CD14-positive monocyte (primary cell): ENCODE results near the gene INHA. TPM values are rescaled to one million over a fixed set of nuclear protein-coding genes. Genes with fewer than 3 reads are reported as not detected.

Source experiments
- DNase-seq, 3 donors: peaks; one replicate each; pipeline ENCODE4 v3.0.0-alpha.2; 2011 to 2022
- H2AFZ ChIP-seq: 2 replicates; pipeline ENCODE4 v1.6.0; 2012; ENCODE audit warnings: mild to moderate bottlenecking, low read depth, low read length, inconsistent platforms; ENCODE audit not compliant: insufficient read depth, poor library complexity, severe bottlenecking
- H3K27ac ChIP-seq, 2 donors: 1 replicate in 1 of 2; 2 replicates in 1 of 2; pipeline ENCODE4 v1.5.1; 2012 to 2013; ENCODE audit warnings: low read length in 2 of 2, control low read depth in 1 of 2, inconsistent platforms in 1 of 2, low read depth in 1 of 2, mild to moderate bottlenecking in 1 of 2
- H3K27me3 ChIP-seq, 2 donors: one replicate each; pipeline versions ENCODE4 v1.6.0 to v1.6.1; 2011 to 2013; ENCODE audit warnings: low read length in 2 of 2; ENCODE audit not compliant: control insufficient read depth in 2 of 2, insufficient read depth in 2 of 2
- H3K36me3 ChIP-seq, 2 donors: replicated peaks in 1 of 2; 1 replicate in 1 of 2; 2 replicates in 1 of 2; pipeline versions ENCODE4 v1.5.1 to v1.6.1; 2012 to 2013; ENCODE audit warnings: low read length in 2 of 2, control low read depth in 1 of 2, inconsistent platforms in 1 of 2, mild to moderate bottlenecking in 1 of 2; ENCODE audit not compliant: insufficient read depth in 2 of 2, control insufficient read depth in 1 of 2
- H3K4me1 ChIP-seq, 2 donors: 1 replicate in 1 of 2; 2 replicates in 1 of 2; pipeline versions ENCODE4 v1.5.1 to v1.6.1; 2012 to 2013; ENCODE audit warnings: low read length in 2 of 2, control low read depth in 1 of 2, inconsistent platforms in 1 of 2, mild to moderate bottlenecking in 1 of 2, moderate library complexity in 1 of 2; ENCODE audit not compliant: insufficient read depth in 2 of 2, control insufficient read depth in 1 of 2
- H3K4me2 ChIP-seq: replicated peaks from 2 replicates; pipeline ENCODE3; 2012; ENCODE audit warnings: low read length, moderate library complexity, mild to moderate bottlenecking; ENCODE audit not compliant: poor library complexity, severe bottlenecking; ENCODE audit errors: extremely low read depth
- H3K4me3 ChIP-seq, 3 experiments: fragments of 200-600 bp in 1 of 3; sonication (generic) in 1 of 3; replicated peaks in 1 of 3; 1 replicate in 2 of 3; 2 replicates in 1 of 3; pipeline ENCODE4 v1.5.1; 2011 to 2013; ENCODE audit warnings: low read length in 3 of 3, mild to moderate bottlenecking in 3 of 3, control low read depth in 2 of 3, low read depth in 2 of 3, inconsistent platforms in 1 of 3, moderate library complexity in 1 of 3
- H3K79me2 ChIP-seq: 2 replicates; pipeline ENCODE4 v1.6.0; 2012; ENCODE audit warnings: mild to moderate bottlenecking, control low read depth, inconsistent platforms, low read length, moderate library complexity; ENCODE audit not compliant: insufficient read depth
- H3K9ac ChIP-seq: 2 replicates; pipeline ENCODE4 v1.6.0; 2017; ENCODE audit warnings: low read length, mild to moderate bottlenecking; ENCODE audit not compliant: insufficient read depth, poor library complexity, severe bottlenecking
- H3K9me3 ChIP-seq, 2 donors: replicated peaks in 1 of 2; 1 replicate in 1 of 2; 2 replicates in 1 of 2; pipeline versions ENCODE4 v1.5.1 to v1.6.1; 2012 to 2013; ENCODE audit warnings: low read length in 2 of 2, control low read depth in 1 of 2; ENCODE audit not compliant: control insufficient read depth in 1 of 2, insufficient read depth in 1 of 2
- H4K20me1 ChIP-seq: 2 replicates; pipeline ENCODE4 v1.6.0; 2012; ENCODE audit warnings: mild to moderate bottlenecking, low read length, control low read depth, moderate library complexity; ENCODE audit not compliant: insufficient read depth
- H3K27ac Mint-ChIP-seq, 7 donors: one replicate each; pipeline ENCODE4 v1.8.0; 2020; ENCODE audit warnings: mild to moderate bottlenecking in 7 of 7, mixed read lengths in 7 of 7, moderate library complexity in 6 of 7, inconsistent platforms in 2 of 7
- H3K27me3 Mint-ChIP-seq, 3 donors: one replicate each; pipeline ENCODE4 v1.8.0; 2021 to 2022; ENCODE audit warnings: low read depth in 3 of 3, mild to moderate bottlenecking in 3 of 3, mixed read lengths in 3 of 3, moderate library complexity in 3 of 3, inconsistent platforms in 1 of 3
- H3K36me3 Mint-ChIP-seq, 2 donors: one replicate each; pipeline ENCODE4 v1.8.0; 2020; ENCODE audit warnings: mixed read lengths in 2 of 2, inconsistent platforms in 1 of 2, mild to moderate bottlenecking in 1 of 2
- H3K4me1 Mint-ChIP-seq: one replicate; pipeline ENCODE4 v1.8.0; 2020; ENCODE audit warnings: mild to moderate bottlenecking, mixed read lengths
- H3K4me3 Mint-ChIP-seq, 2 donors: one replicate each; pipeline ENCODE4 v1.8.0; 2020; ENCODE audit warnings: mild to moderate bottlenecking in 2 of 2, mixed read lengths in 2 of 2, moderate library complexity in 1 of 2
- H3K9me3 Mint-ChIP-seq, 7 donors: one replicate each; pipeline ENCODE4 v1.8.0; 2020 to 2022; ENCODE audit warnings: mixed read lengths in 7 of 7, mild to moderate bottlenecking in 6 of 7, moderate library complexity in 6 of 7, inconsistent platforms in 2 of 7
- CTCF ChIP-seq: fragments of 200-600 bp; IDR thresholded peaks from one replicate; pipeline ENCODE4 v1.8.0; 2022; ENCODE audit warnings: antibody characterized with exemption, mild to moderate bottlenecking
- WGBS: methylation state at CpG from one replicate; pipeline ENCODE4 v1.1.5; 2013; ENCODE audit warnings: missing lambda C conversion rate; ENCODE audit not compliant: insufficient coverage; 5-methylcytosine and 5-hydroxymethylcytosine counted together
- intact Hi-C, 2 donors: fragments of 100-400 bp; cut with micrococcal nuclease; formaldehyde crosslinking; loops; one replicate each; pipeline versions ENCODE4 v1.15.0 to v1.15.1; 2023
- polyA plus RNA-seq, 3 donors: library from polyadenylated mRNA; depleted of rRNA in 1 of 3; unstranded in 2 of 3; stranded (reverse) in 1 of 3; fragments of 300-500 nt in 2 of 3; fragments of >200 nt in 1 of 3; fragmentation: Illumina TruSeq in 2 of 3; gene quantifications; 1 replicate in 2 of 3; 2 replicates in 1 of 3; pipeline ENCODE4 v1.2.3, GENCODE V29; 2012 to 2021

The INHA gene
- polyA plus RNA-seq, 3 donors, result not detected

DNA sequence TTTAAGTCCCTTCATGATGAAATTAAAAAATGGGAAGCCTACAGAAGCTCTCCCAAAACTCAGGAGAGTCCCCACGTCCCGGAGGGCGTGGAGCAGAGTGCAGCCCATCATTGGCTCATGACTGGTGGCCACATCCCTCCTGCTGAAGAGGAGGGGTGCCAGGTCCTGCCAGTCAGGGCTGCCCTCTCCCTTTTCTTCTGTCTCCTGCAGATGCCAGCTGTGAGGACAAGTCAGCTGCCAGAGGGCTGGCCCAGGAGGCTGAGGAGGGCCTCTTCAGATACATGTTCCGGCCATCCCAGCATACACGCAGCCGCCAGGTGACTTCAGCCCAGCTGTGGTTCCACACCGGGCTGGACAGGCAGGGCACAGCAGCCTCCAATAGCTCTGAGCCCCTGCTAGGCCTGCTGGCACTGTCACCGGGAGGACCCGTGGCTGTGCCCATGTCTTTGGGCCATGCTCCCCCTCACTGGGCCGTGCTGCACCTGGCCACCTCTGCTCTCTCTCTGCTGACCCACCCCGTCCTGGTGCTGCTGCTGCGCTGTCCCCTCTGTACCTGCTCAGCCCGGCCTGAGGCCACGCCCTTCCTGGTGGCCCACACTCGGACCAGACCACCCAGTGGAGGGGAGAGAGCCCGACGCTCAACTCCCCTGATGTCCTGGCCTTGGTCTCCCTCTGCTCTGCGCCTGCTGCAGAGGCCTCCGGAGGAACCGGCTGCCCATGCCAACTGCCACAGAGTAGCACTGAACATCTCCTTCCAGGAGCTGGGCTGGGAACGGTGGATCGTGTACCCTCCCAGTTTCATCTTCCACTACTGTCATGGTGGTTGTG is 2.6 kb downstream of the INHA start:
- Histone ChIP-seq H3K9ac (no peak overlapping the region), H2AFZ (no peak overlapping the region), H3K27ac (no peak overlapping the region), H3K9me3 (no peaks in the 10 kb centered on the region), H3K4me3 (no peak overlapping the region), H3K79me2 (no peaks in the 10 kb centered on the region), H3K4me1 (peaks cover 8 to 26% of the 10 kb centered on the region in 2 donors), H3K36me3 (no peaks in the 10 kb centered on the region), H3K27me3 (peaks cover 16 to 33% of the 10 kb centered on the region in 2 donors), H3K4me2 (no peak overlapping the region), H4K20me1 (no peaks in the 10 kb centered on the region)
- peaks cover 20% of the 10 kb centered on the region for H3K4me1 Mint-ChIP-seq
- peaks cover 0 to 10% (median 3%) of the 10 kb centered on the region in 7 donors for H3K9me3 Mint-ChIP-seq
- no peak for TF ChIP-seq CTCF
- peaks cover 34 to 42% (median 35%) of the 10 kb centered on the region in 3 donors for H3K27me3 Mint-ChIP-seq
- 91% methylated on average over 19 of the region's 22 CpGs for WGBS
- intact Hi-C loops, result no loop called here
- peaks cover 0 to 5% of the 10 kb centered on the region in 2 donors for H3K36me3 Mint-ChIP-seq
- H3K4me3 Mint-ChIP-seq, result no peak overlapping the region
- no peak for DNase-seq
- H3K27ac Mint-ChIP-seq, result no peak overlapping the region

GRCh38 chr2:219575566-219576504 is 3.7 kb downstream of the INHA start:
- no peaks in the 10 kb centered on the region for H3K79me2 ChIP-seq
- no peak overlapping the region for H3K4me2 ChIP-seq
- H2AFZ ChIP-seq, result no peak overlapping the region
- peaks cover 8 to 18% of the 10 kb centered on the region in 2 donors for H3K4me1 ChIP-seq
- Mint-ChIP-seq H3K9me3 (peaks cover 0 to 5% (median 0%) of the 10 kb centered on the region in 7 donors), H3K27me3 (peaks cover 26 to 33% (median 29%) of the 10 kb centered on the region in 3 donors), H3K36me3 (peaks cover 0 to 4% of the 10 kb centered on the region in 2 donors), H3K4me1 (peaks cover 18% of the 10 kb centered on the region), H3K4me3 (no peak overlapping the region), H3K27ac (no peak overlapping the region)
- H3K27me3 ChIP-seq, result peaks cover 12 to 26% of the 10 kb centered on the region in 2 donors
- H3K36me3 ChIP-seq, result no peaks in the 10 kb centered on the region
- WGBS, result 100% methylated on average over 2 of the region's 6 CpGs
- no peak overlapping the region for H3K9ac ChIP-seq
- no peaks in the 10 kb centered on the region for H4K20me1 ChIP-seq
- no peak overlapping the region for H3K4me3 ChIP-seq
- no peaks in the 10 kb centered on the region for H3K9me3 ChIP-seq
- TF ChIP-seq CTCF, result no peak
- intact Hi-C loops, result no loop called here
- H3K27ac ChIP-seq, result no peak overlapping the region
- no peak for DNase-seq
